Stimulated activated CD4-positive, alpha-beta T cell treated with anti-CD3 and anti-CD28 coated beads, Interleukin-12 subunit alpha, Interleukin-12 subunit beta, amount 100 ng/mL, for 48 hours (primary cell): ENCODE measurements around the gene CCDC159.
A peak's percentile ranks its signal among the peaks of the same experiment; 100 is the strongest.
"Not testable (repeated sequence)": the region's sequence is repeated elsewhere in the genome, so short reads cannot be mapped to it uniquely, and the experiment has no call there.

Source experiments
- DNase-seq, 3 donors: peaks; one replicate each; pipeline ENCODE4 v3.0.0-alpha.2; 2020; ENCODE audit warnings: low read depth in 2 of 3, low spot score in 1 of 3

The CCDC159 gene

GRCh38 chr19:11338121-11338520, 8.2 kb upstream of the CCDC159 start:
- DNase-seq, result no peak

GRCh38 chr19:11338569-11339253, 7.6 kb upstream of the CCDC159 start:
- DNase-seq, result no peak

- peak; percentile 74 to 84 (median 83) for DNase-seq
Observed at GRCh38 chr19:11339254-11340098, 6.8 kb upstream of the CCDC159 start, which contains the start of gene RAB3D. Gene RAB3D, minus strand, starts transcription at chr19:11339657. Its CDS starts 2,258 bp downstream, at chr19:11337399.

GRCh38 chr19:11340099-11340467, 6.2 kb upstream of the CCDC159 start:
- not testable (repeated sequence) for DNase-seq

- no peak for DNase-seq
Observed at GRCh38 chr19:11342429-11342828, 3.9 kb upstream of the CCDC159 start.

- no peak for DNase-seq
Observed at GRCh38 chr19:11345122-11345803, 1.1 kb upstream of the CCDC159 start.

GRCh38 chr19:11347546-11348039, 1.3 kb downstream of the CCDC159 start:
- DNase-seq, result no peak

- no peak for DNase-seq
Observed at GRCh38 chr19:11349171-11349570, 2.9 kb downstream of the CCDC159 start.

- DNase-seq, result not testable (repeated sequence)
Observed at GRCh38 chr19:11354102-11354501, 7.8 kb downstream of the CCDC159 start.

- peak; percentile 81 to 90 (median 81) for DNase-seq
Observed at GRCh38 chr19:11355160-11356073, 9.1 kb downstream of the CCDC159 start, which contains the start of gene PLPPR2. Gene PLPPR2, plus strand, starts transcription at chr19:11355432. Its CDS starts 2,242 bp downstream, at chr19:11357674.

GRCh38 chr19:11356074-11356397, 9.7 kb downstream of the CCDC159 start:
- no peak for DNase-seq

GRCh38 chr19:11356676-11357550, 10.6 kb downstream of the CCDC159 start:
- no peak for DNase-seq

GRCh38 chr19:11359421-11359820, 13.1 kb downstream of the CCDC159 start:
- no peak for DNase-seq

- DNase-seq, result no peak
Observed at GRCh38 chr19:11361037-11361770, 14.9 kb downstream of the CCDC159 start.

GRCh38 chr19:11361771-11362731, 15.7 kb downstream of the CCDC159 start:
- DNase-seq, result no peak

- DNase-seq, result no peak
Observed at GRCh38 chr19:11363881-11364280, 17.6 kb downstream of the CCDC159 start.

- no peak for DNase-seq
Observed at GRCh38 chr19:11364296-11364904, 18.1 kb downstream of the CCDC159 start.
